Loucy (cell line): ENCODE results near the gene ISCA1.

Experiments
- H2AFZ ChIP-seq: fragments of 200-600 bp; sonication (generic); 2 replicates; pipeline ENCODE4 v1.6.0; 2016; ENCODE audit warnings: antibody characterized with exemption, mild to moderate bottlenecking, low read length, moderate library complexity
- H3F3A ChIP-seq: fragments of 200-600 bp; 2 replicates; pipeline ENCODE4 v1.6.0; 2016; ENCODE audit warnings: antibody characterized with exemption, low read depth, mild to moderate bottlenecking
- H3K27me3 ChIP-seq: fragments of 200-600 bp; sonication (generic); 2 replicates; pipeline ENCODE4 v1.6.1; 2014; ENCODE audit warnings: low read length, mild to moderate bottlenecking; ENCODE audit not compliant: insufficient read depth, poor library complexity, severe bottlenecking
- H3K36me3 ChIP-seq: fragments of 200-600 bp; sonication (generic); 2 replicates; pipeline ENCODE4 v1.6.1; 2016; ENCODE audit warnings: low read length; ENCODE audit not compliant: insufficient read depth
- H3K4me1 ChIP-seq: fragments of 200-600 bp; sonication (generic); 2 replicates; pipeline ENCODE4 v1.5.1; 2014; ENCODE audit warnings: low read length, mild to moderate bottlenecking; ENCODE audit not compliant: insufficient read depth, poor library complexity, severe bottlenecking
- H3K4me2 ChIP-seq: fragments of 200-600 bp; sonication (generic); 2 replicates; pipeline ENCODE4 v1.6.0; 2014; ENCODE audit warnings: antibody characterized with exemption, low read length, low read depth, mild to moderate bottlenecking; ENCODE audit not compliant: poor library complexity, severe bottlenecking
- H3K4me3 ChIP-seq: fragments of 200-600 bp; sonication (generic); 2 replicates; pipeline ENCODE4 v1.5.1; 2014; ENCODE audit warnings: low read length, mild to moderate bottlenecking, mixed read lengths; ENCODE audit not compliant: poor library complexity, severe bottlenecking
- H3K79me2 ChIP-seq: fragments of 200-600 bp; sonication (generic); 2 replicates; pipeline ENCODE4 v1.6.1; 2014; ENCODE audit warnings: low read length; ENCODE audit not compliant: insufficient read depth
- H3K9ac ChIP-seq: fragments of 200-600 bp; sonication (generic); 2 replicates; pipeline ENCODE4 v1.6.0; 2014; ENCODE audit warnings: mild to moderate bottlenecking, low read depth, low read length, moderate library complexity; ENCODE audit not compliant: poor library complexity, severe bottlenecking
- H3K9me2 ChIP-seq: fragments of 200-600 bp; sonication (generic); replicated peaks from 2 replicates; pipeline ENCODE4 v1.6.1; 2016; ENCODE audit warnings: low read depth, low read length, mixed read lengths
- H3K9me3 ChIP-seq: fragments of 200-600 bp; sonication (generic); 2 replicates; pipeline ENCODE4 v1.6.1; 2014; ENCODE audit warnings: mild to moderate bottlenecking, antibody characterized with exemption, low read length, low read depth; ENCODE audit not compliant: insufficient read depth
- H4K20me1 ChIP-seq: fragments of 200-600 bp; sonication (generic); 2 replicates; pipeline ENCODE4 v1.6.0; 2014; ENCODE audit warnings: antibody characterized with exemption, low read length, mild to moderate bottlenecking; ENCODE audit not compliant: insufficient read depth, poor library complexity, severe bottlenecking
- CTCF ChIP-seq: fragments of 200-600 bp; sonication (generic); conservative IDR thresholded peaks from 2 replicates; pipeline ENCODE4 v1.5.1; 2014; ENCODE audit warnings: mild to moderate bottlenecking, antibody characterized with exemption, low read length
- EZH2phosphoT487 ChIP-seq: fragments of 200-600 bp; IDR thresholded peaks from 2 replicates; pipeline ENCODE4 v1.6.1; 2018; ENCODE audit warnings: antibody characterized with exemption, mild to moderate bottlenecking, moderate library complexity, borderline replicate concordance

The ISCA1 gene

GRCh38 chr9:86230858-86231257, 51.5 kb downstream of the ISCA1 start:
- Histone ChIP-seq H3F3A (no peaks in the 10 kb centered on the region), H3K4me2 (no peak overlapping the region), H3K9me3 (no peaks in the 10 kb centered on the region), H3K79me2 (no peaks in the 10 kb centered on the region), H4K20me1 (no peaks in the 10 kb centered on the region), H3K9me2 (no peaks in the 10 kb centered on the region), H3K9ac (no peak overlapping the region), H3K27me3 (no peaks in the 10 kb centered on the region), H2AFZ (no peak overlapping the region), H3K36me3 (no peaks in the 10 kb centered on the region), H3K4me3 (no peak overlapping the region), H3K4me1 (no peaks in the 10 kb centered on the region)
- TF ChIP-seq CTCF (no peak), EZH2phosphoT487 (no peak)

- TF ChIP-seq EZH2phosphoT487 (no peak), CTCF (no peak)
- Histone ChIP-seq H3K36me3 (no peaks in the 10 kb centered on the region), H3K4me3 (no peak overlapping the region), H3K27me3 (no peaks in the 10 kb centered on the region), H3K9me2 (no peaks in the 10 kb centered on the region), H3K79me2 (no peaks in the 10 kb centered on the region), H3K9me3 (no peaks in the 10 kb centered on the region), H3K4me2 (no peak overlapping the region), H4K20me1 (no peaks in the 10 kb centered on the region), H2AFZ (no peak overlapping the region), H3K4me1 (no peaks in the 10 kb centered on the region), H3K9ac (no peak overlapping the region), H3F3A (no peaks in the 10 kb centered on the region)
Measured at GRCh38 chr9:86222667-86223066, 59.7 kb downstream of the ISCA1 start.

- TF ChIP-seq CTCF (no peak), EZH2phosphoT487 (no peak)
Measured at GRCh38 chr9:86219606-86220005, 62.7 kb downstream of the ISCA1 start.

More at GRCh38 chr9:86219606-86220005, 62.7 kb downstream of the ISCA1 start:
- Histone ChIP-seq H3K9me3 (no peaks in the 10 kb centered on the region), H3K4me1 (no peaks in the 10 kb centered on the region), H3K4me2 (no peak overlapping the region), H3K4me3 (no peak overlapping the region), H3K79me2 (no peaks in the 10 kb centered on the region), H3K9me2 (no peaks in the 10 kb centered on the region), H3K9ac (no peak overlapping the region), H2AFZ (no peak overlapping the region), H4K20me1 (no peaks in the 10 kb centered on the region), H3K36me3 (no peaks in the 10 kb centered on the region), H3F3A (no peaks in the 10 kb centered on the region), H3K27me3 (no peaks in the 10 kb centered on the region)
